ENCODE data around the gene KRTAP4-7.
"Not testable (repeated sequence)": the region's sequence is repeated elsewhere in the genome, so short reads cannot be mapped to it uniquely, and the experiment has no call there.

KRTAP4-7 gene

DNA sequence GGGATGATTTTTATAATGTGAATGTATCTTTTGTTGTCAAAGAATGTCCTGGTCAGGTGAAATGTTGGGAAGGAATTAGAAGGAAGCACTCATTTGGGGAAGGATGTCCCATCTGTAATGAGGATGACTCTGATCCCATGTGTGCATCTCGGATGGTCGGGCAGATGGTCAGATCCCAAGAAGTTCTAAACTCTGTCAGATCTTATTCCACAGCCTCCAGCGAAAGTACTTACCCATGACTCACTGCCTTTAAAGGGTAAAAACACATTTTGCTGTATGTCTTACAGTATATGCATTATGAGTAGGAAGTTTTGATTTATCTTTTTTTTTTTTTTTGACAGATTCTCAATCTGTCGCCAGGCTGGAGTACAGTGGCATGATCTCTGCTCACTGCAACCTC is 34.8 kb downstream of the KRTAP4-7 start:
- TF ChIP-seq, protein P1, sequence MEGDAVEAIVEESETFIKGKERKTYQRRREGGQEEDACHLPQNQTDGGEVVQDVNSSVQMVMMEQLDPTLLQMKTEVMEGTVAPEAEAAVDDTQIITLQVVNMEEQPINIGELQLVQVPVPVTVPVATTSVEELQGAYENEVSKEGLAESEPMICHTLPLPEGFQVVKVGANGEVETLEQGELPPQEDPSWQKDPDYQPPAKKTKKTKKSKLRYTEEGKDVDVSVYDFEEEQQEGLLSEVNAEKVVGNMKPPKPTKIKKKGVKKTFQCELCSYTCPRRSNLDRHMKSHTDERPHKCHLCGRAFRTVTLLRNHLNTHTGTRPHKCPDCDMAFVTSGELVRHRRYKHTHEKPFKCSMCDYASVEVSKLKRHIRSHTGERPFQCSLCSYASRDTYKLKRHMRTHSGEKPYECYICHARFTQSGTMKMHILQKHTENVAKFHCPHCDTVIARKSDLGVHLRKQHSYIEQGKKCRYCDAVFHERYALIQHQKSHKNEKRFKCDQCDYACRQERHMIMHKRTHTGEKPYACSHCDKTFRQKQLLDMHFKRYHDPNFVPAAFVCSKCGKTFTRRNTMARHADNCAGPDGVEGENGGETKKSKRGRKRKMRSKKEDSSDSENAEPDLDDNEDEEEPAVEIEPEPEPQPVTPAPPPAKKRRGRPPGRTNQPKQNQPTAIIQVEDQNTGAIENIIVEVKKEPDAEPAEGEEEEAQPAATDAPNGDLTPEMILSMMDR (IDR thresholded peaks at IDR 0.05; ENCODE audit: low read depth, low read length): no peak
- H3K4me3 ChIP-seq (ENCODE audit: low read depth, low read length): no peak overlapping the region

DNA sequence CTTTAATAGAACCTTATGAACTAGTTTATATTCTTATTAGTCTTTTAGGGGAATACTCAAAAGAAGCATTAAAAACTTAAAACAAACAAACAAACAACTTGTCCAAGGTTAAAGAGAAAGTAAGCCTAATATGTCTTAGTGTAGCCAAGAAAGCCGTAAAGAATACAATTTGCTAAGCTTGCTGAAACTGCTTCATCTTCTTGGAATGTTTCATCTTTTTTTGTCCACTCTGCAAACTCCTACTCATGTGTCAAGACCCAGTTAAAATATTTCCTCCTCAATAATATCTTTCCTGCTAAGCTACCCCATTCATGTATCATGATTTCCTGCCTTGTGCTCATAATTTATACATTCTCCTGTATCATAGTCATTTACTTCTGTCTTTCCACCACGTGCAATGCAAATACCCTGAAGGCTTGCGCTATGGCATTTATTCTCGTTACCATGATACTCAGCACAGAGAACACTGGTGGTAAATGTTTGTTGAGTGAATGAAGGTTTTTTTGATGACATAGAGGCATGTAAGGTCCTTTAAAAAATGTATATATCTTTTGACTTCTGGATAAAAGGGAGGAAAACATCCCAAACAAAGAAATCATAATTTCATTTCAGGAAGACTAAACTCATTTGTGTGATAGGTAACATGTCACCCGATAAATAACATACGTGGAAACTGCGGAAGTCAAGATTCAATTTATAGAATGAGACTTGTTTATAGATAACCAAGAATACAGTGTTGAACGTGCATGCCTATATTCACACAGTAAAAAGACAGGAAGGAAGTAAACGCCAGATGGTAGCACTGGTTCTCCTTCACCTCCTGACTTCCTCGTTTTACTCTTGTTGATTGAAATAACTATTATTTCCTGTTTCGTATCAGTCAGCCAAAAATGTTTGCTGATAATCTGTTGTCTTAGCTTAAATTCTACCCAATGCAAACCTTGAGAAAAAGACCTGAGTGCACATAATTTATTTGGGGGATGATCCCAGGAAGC is 36.0 kb downstream of the KRTAP4-7 start:
- H3K4me3 ChIP-seq (ENCODE audit: low read depth, low read length): not testable (repeated sequence)

DNA sequence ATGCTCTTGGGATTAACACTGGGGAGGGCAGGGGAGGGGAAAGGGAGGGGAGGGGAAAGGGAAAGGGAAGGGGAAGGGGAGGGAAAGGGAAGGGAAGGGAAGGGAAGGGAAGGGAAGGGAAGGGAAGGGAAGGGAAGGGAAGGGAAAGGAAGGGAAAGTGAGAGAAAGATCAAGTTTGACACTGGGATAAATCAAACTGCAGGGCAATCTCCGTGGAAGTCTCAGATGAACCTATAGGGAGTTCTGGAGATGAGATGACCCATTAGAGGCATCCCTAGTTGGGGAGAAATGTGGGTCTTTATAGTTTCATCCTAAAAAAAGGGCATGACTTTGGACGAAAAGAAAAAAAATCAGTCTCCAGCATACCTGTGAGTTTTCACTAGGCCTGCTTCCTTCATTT is 37.8 kb downstream of the KRTAP4-7 start:
- no peak overlapping the region for H3K4me3 ChIP-seq (ENCODE audit: low read depth, low read length)
- TF ChIP-seq, protein P1 (IDR thresholded peaks at IDR 0.05; ENCODE audit: low read depth, low read length): no peak

DNA sequence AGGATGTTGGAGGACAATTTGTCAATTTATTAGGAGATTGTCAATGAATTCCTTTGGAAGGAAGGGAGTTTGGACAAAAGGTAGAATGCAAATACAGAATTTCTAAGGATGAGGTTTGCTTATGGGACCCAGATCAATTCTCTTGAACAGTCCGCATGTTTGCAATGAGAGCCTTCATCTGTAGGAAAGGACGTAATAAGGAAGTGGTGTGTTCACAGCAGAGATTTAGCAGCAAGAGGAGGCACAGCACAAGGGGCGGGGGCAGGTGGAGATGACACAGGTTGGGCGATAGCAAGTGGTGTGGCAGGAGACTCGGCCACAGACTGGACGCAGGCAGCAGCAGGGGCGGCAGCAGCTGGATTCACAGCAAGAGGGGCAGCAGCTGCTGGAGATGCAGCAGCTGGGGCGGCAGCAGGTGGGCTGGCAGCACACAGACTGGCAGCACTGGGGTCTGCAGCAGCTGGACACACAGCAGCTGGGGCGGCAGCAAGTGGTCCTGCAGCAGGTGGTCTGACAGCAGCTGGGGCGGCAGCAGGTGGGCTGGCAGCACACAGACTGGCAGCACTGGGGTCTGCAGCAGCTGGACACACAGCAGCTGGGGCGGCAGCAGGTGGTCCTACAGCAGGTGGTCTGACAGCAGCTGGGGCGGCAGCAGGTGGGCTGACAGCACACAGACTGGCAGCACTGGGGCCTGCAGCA is 39.5 kb downstream of the KRTAP4-7 start:
- not testable (repeated sequence) for H3K4me3 ChIP-seq (ENCODE audit: low read depth, low read length)

DNA sequence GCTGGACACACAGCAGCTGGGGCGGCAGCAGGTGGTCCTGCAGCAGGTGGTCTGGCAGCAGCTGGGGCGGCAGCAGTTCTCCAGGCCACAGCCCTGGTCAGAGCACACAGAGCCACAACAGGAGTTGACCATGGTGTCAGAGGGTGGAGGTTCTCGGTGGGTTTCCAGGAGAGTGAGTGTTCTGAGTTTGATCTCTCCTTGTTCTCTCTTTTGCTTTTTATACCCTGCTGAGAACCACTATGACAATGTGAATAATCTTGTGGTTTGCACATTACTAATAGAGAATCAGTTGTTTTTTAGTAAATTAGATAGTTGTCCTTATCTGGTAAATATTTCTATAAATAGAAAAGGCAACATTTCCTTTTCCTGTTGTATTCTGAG is 40.0 kb downstream of the KRTAP4-7 start, which contains the start of gene KRTAP4-12:
Gene KRTAP4-12, minus strand, starts transcription at position 192 of the 381 bp plus-strand sequence. Its CDS starts 60 bp downstream, at position 132.
- H3K4me3 ChIP-seq (ENCODE audit: low read depth, low read length): not testable (repeated sequence)

DNA sequence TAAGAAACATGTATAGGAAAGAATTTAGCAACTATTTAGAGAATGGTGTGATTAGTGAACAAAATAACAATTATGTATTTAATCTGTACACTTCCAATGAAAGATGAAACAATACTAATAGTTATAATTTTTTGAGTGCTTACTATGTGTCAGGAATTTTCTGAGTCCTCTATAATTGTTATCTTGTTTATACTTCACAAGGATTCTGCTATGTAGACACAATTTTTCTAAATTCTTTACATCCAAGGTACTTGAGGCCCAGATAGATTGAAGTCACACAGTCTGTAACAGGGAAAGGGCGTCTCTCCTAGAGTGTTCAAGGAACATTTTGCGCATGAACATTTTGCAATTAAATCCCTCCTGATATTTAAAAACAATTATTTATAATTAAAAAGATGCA is 41.1 kb downstream of the KRTAP4-7 start:
- H3K4me3 ChIP-seq (ENCODE audit: low read depth, low read length): no peak overlapping the region
- TF ChIP-seq, protein P1 (IDR thresholded peaks at IDR 0.05; ENCODE audit: low read depth, low read length): no peak

DNA sequence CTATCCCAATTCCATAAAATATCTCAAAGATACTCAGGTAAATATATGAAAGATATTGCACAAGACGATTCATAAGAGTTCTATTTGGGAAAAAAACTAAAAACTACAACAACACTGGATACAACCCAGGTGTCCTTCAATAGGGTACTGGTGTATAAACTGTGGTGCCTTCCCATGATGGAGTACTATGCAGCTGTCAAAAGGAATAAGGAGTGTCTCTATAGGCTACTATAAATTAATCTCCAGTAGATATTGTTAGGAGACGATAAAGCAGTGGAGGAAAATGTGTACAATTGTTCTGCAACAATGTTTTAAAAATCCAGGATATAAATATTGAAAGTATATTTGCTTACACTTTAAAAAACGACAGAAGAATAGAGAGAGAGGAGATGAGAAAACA is 42.5 kb downstream of the KRTAP4-7 start:
- H3K4me3 ChIP-seq (ENCODE audit: low read depth, low read length): no peak overlapping the region
- TF ChIP-seq, protein P1 (IDR thresholded peaks at IDR 0.05; ENCODE audit: low read depth, low read length): no peak

DNA sequence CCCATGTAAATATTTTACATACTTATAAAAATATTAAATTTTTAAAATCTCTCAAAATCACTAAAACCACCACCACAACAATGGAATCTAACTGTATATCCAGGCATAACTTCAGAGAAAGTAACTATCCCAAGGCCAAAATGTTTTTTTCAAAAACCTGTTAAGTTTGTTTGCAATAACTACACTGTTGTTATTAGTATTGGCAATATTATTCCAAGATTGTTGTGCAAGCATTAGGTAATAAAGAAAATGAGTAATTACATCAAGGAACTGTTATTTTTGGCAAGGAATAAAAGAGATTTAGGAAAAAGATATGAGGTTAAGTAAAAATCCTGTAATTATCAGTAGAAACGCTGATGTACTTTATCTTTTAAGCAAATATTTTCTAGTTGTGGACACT is 43.4 kb downstream of the KRTAP4-7 start:
- TF ChIP-seq, protein P1 (IDR thresholded peaks at IDR 0.05; ENCODE audit: low read depth, low read length): no peak
- no peak overlapping the region for H3K4me3 ChIP-seq (ENCODE audit: low read depth, low read length)

All from WI38 (cell line).